Camera-type eye (tissue), 1 donor: ENCODE results near the gene FAM241A. TPM values are rescaled to one million over a fixed set of nuclear protein-coding genes. Genes with fewer than 3 reads are reported as not detected.

Source experiments
- total RNA-seq: library from RNA; depleted of rRNA; stranded (reverse); fragments of >200 nt; gene quantifications from one replicate; pipeline ENCODE4 v1.2.3, GENCODE V29; 2014

Gene FAM241A
- total RNA-seq: 2.7 TPM

DNA sequence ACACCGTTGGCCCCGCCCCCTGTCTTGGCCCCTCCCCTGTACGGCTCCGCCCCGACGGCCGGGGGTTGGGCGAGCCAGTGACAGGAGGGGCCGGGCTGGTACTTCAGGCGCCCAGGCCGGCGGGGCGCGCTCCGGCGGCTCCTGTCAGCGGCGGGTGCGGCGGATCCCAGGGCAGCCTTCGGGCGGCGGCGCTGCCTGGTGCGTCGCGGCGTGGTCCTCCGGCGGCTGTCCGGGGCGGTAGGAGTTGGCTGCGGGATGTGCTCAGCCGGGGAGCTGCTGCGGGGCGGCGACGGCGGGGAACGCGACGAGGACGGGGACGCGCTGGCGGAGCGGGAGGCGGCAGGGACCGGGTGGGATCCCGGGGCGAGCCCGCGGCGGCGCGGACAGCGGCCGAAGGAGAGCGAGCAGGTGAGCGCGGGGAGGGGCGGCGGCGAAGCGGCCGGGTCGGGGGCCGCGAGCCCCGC is at the start of gene FAM241A:
TSS of gene FAM241A (plus strand) at position 129 of the 464 bp plus-strand sequence. CDS start at position 256, 127 bp downstream.

DNA sequence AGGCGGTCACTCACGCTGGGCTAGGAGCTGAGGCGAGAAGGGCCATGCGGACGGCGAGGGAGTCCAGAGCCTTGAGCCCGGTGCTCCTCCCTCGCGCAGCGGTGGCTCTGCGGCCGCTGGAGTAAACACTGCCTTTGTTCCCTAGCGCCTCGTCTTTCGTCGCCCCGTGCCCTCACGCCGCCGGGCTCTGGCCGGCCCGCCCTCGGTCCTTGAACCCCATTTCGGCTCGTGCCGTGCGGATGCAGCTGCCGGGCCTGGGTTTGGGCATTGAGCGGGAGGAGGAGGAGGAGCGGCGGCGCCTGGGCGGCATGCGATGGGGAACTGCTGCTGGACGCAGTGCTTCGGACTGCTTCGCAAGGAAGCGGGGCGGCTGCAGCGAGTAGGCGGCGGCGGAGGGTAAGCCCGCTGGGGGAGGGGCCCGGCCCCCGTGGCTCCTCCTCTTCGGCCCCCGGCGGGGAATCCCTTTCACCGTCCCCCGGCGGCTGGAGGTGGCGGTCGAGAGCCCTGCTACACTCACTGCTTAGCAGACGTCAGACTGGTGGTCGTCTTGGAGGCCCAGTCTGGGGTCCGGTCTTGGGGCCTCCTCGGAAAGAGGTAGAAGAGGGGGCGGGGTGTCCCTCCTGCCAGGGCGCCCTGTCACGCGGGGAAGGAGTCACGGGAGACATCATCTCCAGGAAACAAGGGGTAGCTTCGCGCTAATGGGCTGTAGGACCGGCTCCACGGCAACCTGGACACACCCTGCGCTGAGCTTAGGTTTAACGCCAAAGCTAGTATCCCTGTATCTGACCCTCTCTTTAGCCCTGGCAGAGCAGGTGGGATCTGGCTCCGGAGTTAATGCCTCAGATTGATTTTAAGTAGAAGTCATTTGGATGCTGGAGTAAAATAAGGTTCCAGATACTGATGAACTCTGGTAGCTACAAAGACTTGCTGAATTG is 86.8 kb downstream of the FAM241A start, which contains the start of gene AP1AR:
TSS of gene AP1AR (plus strand) at position 9 of the 935 bp plus-strand sequence. CDS start at position 314, 305 bp downstream.

Other genes starting within 250 kb of the FAM241A start
- 27.6 TPM for gene AP1AR, start 86.3 kb downstream of the FAM241A start, total RNA-seq
- 7.1 TPM for gene TIFA, start 140.4 kb downstream of the FAM241A start, total RNA-seq
- gene ALPK1, start 151.9 kb downstream of the FAM241A start, total RNA-seq: 13.1 TPM